ENCODE measurements around the gene AQP7.
"Not testable (repeated sequence)": the region's sequence is repeated elsewhere in the genome, so short reads cannot be mapped to it uniquely, and the experiment has no call there.

Gene AQP7

GRCh38 chr9:33393986-33394385 is 8.4 kb downstream of the AQP7 start:
- H3K9me3 ChIP-seq (ENCODE audit: control insufficient read depth, insufficient read depth, low read length); H3K36me3 ChIP-seq (ENCODE audit: insufficient read depth, low read length); H3K4me1 ChIP-seq (ENCODE audit: insufficient read depth, low read length); H3K9ac ChIP-seq (ENCODE audit: low read depth, low read length): not testable (repeated sequence)

- H3K36me3 ChIP-seq (ENCODE audit: insufficient read depth, low read length), result no peaks in the 10 kb centered on the region
- H3K4me1 ChIP-seq (ENCODE audit: insufficient read depth, low read length), result peaks cover 4% of the 10 kb centered on the region; the same call in 1 of the 2 replicates
- no peaks in the 10 kb centered on the region for H3K9me3 ChIP-seq (ENCODE audit: control insufficient read depth, insufficient read depth, low read length)
- H3K9ac ChIP-seq (ENCODE audit: low read depth, low read length), result no peak overlapping the region
These were observed 8.8 kb downstream of the AQP7 start for GRCh38 chr9:33393581-33393980.

DNA sequence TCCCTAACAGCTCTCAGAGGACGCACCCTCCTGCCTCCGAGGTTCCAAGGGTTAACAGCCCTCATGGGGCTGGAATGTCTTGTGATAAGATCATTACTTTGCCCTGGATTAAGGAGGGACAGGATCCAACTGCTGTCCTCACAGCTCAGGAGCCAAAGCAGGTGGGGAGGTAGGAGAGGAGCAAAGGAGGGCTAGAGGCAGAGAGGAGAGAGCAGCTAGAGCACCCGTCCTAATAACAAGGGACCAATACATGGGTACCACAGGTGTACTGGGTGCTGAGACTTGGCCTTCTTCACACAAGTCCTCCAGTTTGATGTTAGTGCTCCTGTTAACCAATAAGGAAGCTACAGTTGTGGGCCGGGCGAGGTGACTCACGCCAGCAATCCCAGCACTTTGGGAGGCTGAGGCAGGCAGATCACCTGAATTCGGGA is 9.8 kb downstream of the AQP7 start:
- H3K9ac ChIP-seq (ENCODE audit: low read depth, low read length); H3K9me3 ChIP-seq (ENCODE audit: control insufficient read depth, insufficient read depth, low read length); H3K4me1 ChIP-seq (ENCODE audit: insufficient read depth, low read length); H3K36me3 ChIP-seq (ENCODE audit: insufficient read depth, low read length): not testable (repeated sequence)

DNA sequence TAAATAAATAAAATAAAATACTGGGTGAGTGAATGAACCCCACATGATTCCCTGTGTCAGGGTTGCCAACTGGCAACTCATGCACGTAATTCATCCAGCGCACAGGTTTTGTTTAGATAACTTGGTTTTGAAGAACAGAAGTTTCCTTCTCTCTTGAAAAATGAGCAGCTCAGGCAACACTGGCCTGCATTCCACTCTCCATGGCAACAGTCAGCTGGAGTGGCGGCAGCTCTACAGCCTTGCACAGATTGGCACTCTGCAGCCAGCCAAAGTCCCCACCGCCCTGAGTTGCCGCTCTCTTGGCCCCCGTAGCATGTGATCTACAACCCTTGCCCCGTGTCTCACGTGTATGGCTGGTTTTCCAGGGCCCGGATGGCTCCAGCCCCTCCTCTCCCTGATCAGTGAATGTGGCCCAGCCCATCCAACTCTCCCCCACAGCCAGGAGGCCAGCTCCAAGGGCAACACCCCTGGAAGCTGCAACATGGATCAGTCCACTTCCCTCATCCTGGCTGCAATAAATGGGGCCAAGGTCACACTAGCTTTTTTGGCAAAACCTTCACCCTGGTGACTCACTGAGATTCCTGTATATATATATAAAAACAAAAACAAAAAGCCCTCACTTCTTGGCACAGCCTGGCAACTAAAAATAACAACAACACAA is 11.1 kb downstream of the AQP7 start:
- H3K4me1 ChIP-seq (ENCODE audit: insufficient read depth, low read length); H3K9ac ChIP-seq (ENCODE audit: low read depth, low read length): not testable (repeated sequence)

DNA sequence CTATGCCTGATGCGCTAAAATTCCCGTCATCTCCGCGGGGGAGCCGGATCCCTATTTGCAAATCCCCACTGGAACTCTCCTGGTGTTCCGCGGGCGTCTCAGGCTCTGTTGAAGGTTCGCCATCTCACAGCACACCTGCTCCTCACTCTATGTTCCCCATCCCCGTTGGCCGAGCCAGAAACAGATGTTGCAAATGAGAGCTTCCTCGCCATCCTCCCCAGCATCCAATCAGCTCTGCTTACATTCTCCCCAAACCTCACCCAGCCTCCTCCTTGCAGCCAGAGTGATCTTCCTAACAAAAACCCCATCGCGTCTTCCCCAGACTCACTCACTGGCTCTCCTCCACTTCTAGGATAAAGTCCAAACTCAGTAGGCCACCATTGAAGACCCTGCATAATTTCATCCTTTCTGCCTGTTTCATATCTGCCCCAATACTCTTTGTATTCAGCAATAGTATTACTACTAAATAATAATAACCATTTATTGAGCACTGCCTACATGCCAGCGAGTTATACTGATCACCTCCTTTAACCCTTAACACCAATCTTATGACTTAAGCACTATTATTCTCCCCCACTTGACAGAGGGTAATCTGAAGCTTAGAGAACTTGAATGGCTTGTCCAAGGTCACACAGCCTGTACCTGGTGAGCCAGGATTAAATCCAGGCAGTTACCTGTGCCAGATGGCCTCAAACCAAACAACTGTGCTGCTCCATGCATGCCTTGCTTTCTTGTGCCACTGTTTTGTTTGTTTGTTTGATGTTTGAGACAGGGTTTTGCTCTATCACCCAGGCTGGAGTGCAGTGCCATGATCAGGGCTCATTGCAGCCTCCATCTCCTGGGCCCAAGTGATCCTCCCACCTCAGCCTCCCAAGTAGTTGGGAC is 14.0 kb downstream of the AQP7 start:
- Histone ChIP-seq H3K9ac (ENCODE audit: low read depth, low read length) (no peak overlapping the region), H3K9me3 (ENCODE audit: control insufficient read depth, insufficient read depth, low read length) (no peaks in the 10 kb centered on the region), H3K36me3 (ENCODE audit: insufficient read depth, low read length) (no peaks in the 10 kb centered on the region), H3K4me1 (ENCODE audit: insufficient read depth, low read length) (peaks cover 4% of the 10 kb centered on the region; the same call in 1 of the 2 replicates)

More for the DNA sequence above, 11.1 kb downstream of the AQP7 start:
- not testable (repeated sequence) for H3K36me3 ChIP-seq (ENCODE audit: insufficient read depth, low read length); H3K9me3 ChIP-seq (ENCODE audit: control insufficient read depth, insufficient read depth, low read length)

GRCh38 chr9:33386998-33387397 is 15.4 kb downstream of the AQP7 start:
- not testable (repeated sequence) for H3K36me3 ChIP-seq (ENCODE audit: insufficient read depth, low read length); H3K9ac ChIP-seq (ENCODE audit: low read depth, low read length); H3K4me1 ChIP-seq (ENCODE audit: insufficient read depth, low read length); H3K9me3 ChIP-seq (ENCODE audit: control insufficient read depth, insufficient read depth, low read length)

DNA sequence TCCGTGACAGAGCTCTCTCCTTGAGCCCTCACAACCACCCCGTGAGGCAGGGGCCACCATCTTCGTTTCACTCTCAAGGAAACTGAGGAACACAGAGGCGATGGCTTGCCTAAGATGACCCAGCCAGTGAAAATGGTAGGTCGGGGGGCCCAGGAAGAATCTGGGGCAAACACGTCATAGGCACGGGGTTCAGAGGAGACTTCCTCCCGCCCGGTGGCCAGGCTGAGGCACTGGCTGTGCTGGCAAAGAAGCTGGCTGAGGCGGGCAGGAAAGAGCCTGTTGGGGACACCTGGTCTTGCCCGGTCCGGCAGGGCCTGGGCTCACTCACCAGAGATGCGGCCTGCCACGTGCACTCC is 15.7 kb downstream of the AQP7 start:
- not testable (repeated sequence) for H3K4me1 ChIP-seq (ENCODE audit: insufficient read depth, low read length); H3K9me3 ChIP-seq (ENCODE audit: control insufficient read depth, insufficient read depth, low read length); H3K36me3 ChIP-seq (ENCODE audit: insufficient read depth, low read length); H3K9ac ChIP-seq (ENCODE audit: low read depth, low read length)

GRCh38 chr9:33385979-33386640 is 16.3 kb downstream of the AQP7 start:
- not testable (repeated sequence) for H3K4me1 ChIP-seq (ENCODE audit: insufficient read depth, low read length); H3K36me3 ChIP-seq (ENCODE audit: insufficient read depth, low read length); H3K9me3 ChIP-seq (ENCODE audit: control insufficient read depth, insufficient read depth, low read length); H3K9ac ChIP-seq (ENCODE audit: low read depth, low read length)

GRCh38 chr9:33385536-33385935 is 16.8 kb downstream of the AQP7 start:
- H3K4me1 ChIP-seq (ENCODE audit: insufficient read depth, low read length); H3K9me3 ChIP-seq (ENCODE audit: control insufficient read depth, insufficient read depth, low read length); H3K36me3 ChIP-seq (ENCODE audit: insufficient read depth, low read length); H3K9ac ChIP-seq (ENCODE audit: low read depth, low read length): not testable (repeated sequence)

GRCh38 chr9:33383396-33383795 is 19.0 kb downstream of the AQP7 start:
- H3K9ac ChIP-seq (ENCODE audit: low read depth, low read length); H3K9me3 ChIP-seq (ENCODE audit: control insufficient read depth, insufficient read depth, low read length); H3K36me3 ChIP-seq (ENCODE audit: insufficient read depth, low read length); H3K4me1 ChIP-seq (ENCODE audit: insufficient read depth, low read length): not testable (repeated sequence)

GRCh38 chr9:33382397-33382796 is 20.0 kb downstream of the AQP7 start:
- not testable (repeated sequence) for H3K9me3 ChIP-seq (ENCODE audit: control insufficient read depth, insufficient read depth, low read length); H3K4me1 ChIP-seq (ENCODE audit: insufficient read depth, low read length); H3K9ac ChIP-seq (ENCODE audit: low read depth, low read length); H3K36me3 ChIP-seq (ENCODE audit: insufficient read depth, low read length)

- no peak overlapping the region for H3K9ac ChIP-seq (ENCODE audit: low read depth, low read length)
- H3K4me1 ChIP-seq (ENCODE audit: insufficient read depth, low read length), result peaks cover 10% of the 10 kb centered on the region
- no peaks in the 10 kb centered on the region for H3K36me3 ChIP-seq (ENCODE audit: insufficient read depth, low read length)
- H3K9me3 ChIP-seq (ENCODE audit: control insufficient read depth, insufficient read depth, low read length), result no peaks in the 10 kb centered on the region
These were observed 21.1 kb downstream of the AQP7 start for GRCh38 chr9:33381231-33381791.

GRCh38 chr9:33380390-33381094 is 21.8 kb downstream of the AQP7 start:
- H3K36me3 ChIP-seq (ENCODE audit: insufficient read depth, low read length), result no peaks in the 10 kb centered on the region
- H3K9ac ChIP-seq (ENCODE audit: low read depth, low read length), result no peak overlapping the region
- H3K4me1 ChIP-seq (ENCODE audit: insufficient read depth, low read length), result peaks cover 17% of the 10 kb centered on the region
- no peaks in the 10 kb centered on the region for H3K9me3 ChIP-seq (ENCODE audit: control insufficient read depth, insufficient read depth, low read length)

- no peaks in the 10 kb centered on the region for H3K9me3 ChIP-seq (ENCODE audit: control insufficient read depth, insufficient read depth, low read length)
- H3K36me3 ChIP-seq (ENCODE audit: insufficient read depth, low read length), result no peaks in the 10 kb centered on the region
- H3K9ac ChIP-seq (ENCODE audit: low read depth, low read length), result no peak overlapping the region
- peaks cover 20% of the 10 kb centered on the region for H3K4me1 ChIP-seq (ENCODE audit: insufficient read depth, low read length)
These were observed 22.5 kb downstream of the AQP7 start for GRCh38 chr9:33379666-33380389.
